Stimulated activated CD8-positive, alpha-beta memory T cell treated with anti-CD3 and anti-CD28 coated beads, Interleukin-7, amount 100 ng/mL, for 1 hour (primary cell): ENCODE results near the gene NPAS4.
A peak's percentile ranks its signal among the peaks of the same experiment; 100 is the strongest.
"Not testable (repeated sequence)": the region's sequence is repeated elsewhere in the genome, so short reads cannot be mapped to it uniquely, and the experiment has no call there.

Source experiments
- DNase-seq, 2 donors: peaks; one replicate each; pipeline ENCODE4 v3.0.0-alpha.2; 2020; ENCODE audit warnings: low read depth in 2 of 2

Gene NPAS4

DNA sequence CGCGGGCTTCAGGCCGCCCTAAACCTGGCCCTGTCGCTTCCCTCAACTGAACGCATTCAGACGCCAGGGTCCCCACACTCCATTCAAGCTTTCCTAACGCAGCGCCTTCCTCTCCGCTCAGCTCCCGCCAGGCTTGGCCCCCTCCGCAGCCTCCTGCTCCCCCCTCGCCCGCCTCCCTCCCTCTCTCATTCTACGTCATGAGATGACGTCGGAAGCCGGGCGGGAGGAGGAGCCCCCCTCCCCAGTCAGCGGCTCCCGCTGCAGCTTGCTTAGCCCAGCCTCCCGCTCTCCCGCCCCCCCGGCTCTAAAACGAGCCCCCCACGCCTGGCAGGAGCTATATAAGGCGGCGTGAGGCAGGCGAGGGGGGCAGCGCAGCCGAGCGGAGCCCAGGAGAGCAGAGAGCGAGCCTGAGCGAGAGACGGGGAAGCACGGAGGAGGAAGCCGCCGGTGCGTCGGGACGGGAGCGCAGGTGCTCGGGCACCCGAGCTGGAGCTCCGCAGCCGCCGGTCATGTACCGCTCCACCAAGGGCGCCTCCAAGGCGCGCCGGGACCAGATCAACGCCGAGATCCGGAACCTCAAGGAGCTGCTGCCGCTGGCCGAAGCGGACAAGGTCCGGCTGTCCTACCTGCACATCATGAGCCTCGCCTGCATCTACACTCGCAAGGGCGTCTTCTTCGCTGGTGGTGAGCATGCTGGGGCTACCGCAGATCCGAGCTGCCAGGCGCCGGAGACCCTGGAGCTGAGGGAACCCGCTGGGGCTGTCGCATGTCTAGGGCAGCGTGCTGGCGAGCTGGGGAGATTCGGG lies at the start of gene NPAS4:
Gene NPAS4 (plus strand): TSS at position 365 of the 806 bp plus-strand sequence. CDS start 145 bp downstream, at position 510.
- no peak for DNase-seq

DNA sequence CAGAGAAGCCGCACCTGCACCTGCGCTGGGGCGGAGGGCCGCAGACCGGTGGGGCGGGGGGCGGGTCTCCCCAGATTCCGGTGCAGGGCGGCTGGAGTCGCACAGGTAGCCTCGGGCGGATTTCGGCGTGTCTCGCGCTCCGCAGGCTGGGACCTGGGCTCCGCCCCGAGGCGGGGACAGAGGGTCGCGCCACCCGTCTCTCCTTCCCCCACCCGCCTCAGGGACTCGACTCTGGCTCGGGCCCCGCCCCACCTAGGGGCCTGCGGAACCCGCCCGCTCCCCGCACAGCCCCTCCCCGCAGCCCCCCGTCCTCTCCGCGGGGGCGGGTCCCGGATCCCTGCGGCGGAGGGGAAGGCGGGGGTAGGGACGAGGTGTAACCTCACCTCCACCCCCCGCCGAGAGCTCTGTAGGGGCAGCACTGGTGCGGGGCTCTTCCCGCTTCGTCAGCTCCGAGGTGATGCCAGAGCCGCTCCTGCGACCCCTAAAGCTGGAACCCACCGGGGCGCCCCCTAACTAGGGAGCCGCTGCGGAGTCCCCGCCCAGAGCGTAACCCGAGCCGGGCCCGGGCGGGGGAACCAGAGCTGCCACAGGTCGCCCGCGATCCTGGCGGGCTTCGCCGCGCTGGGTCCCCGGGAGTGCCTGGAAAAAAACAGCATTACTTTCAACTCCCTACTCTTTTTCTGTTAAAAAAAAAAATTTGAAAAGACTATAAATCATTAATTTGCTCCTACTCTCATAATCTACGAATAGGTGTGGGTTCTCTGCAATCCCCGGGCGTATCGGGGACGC lies 49.0 kb upstream of the NPAS4 start, which contains the start of gene SLC29A2:
Gene SLC29A2 (minus strand): TSS at position 134 of the 789 bp plus-strand sequence. CDS start 169 bp downstream, outside the sequence.
- peak; percentile 44 for DNase-seq

DNA sequence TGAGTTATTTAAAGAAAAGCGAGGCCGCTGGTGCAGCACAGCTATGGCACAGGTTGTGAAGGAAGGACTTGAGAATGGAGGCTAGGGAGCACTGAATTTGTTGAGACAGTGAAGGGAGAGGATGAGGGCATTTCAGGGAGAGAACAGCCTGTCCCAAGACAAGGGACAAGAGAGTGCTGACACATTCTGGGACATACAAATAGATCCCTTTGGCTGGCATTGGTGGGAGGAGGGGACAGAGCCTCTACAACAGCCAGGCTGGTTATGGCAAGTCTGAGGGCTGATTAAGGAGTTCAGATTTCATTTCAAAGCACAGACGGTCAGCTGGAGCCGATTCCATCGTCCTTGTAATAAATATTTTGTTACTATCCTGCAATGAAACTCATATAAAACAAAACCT lies 47.6 kb upstream of the NPAS4 start:
- DNase-seq, result no peak

DNA sequence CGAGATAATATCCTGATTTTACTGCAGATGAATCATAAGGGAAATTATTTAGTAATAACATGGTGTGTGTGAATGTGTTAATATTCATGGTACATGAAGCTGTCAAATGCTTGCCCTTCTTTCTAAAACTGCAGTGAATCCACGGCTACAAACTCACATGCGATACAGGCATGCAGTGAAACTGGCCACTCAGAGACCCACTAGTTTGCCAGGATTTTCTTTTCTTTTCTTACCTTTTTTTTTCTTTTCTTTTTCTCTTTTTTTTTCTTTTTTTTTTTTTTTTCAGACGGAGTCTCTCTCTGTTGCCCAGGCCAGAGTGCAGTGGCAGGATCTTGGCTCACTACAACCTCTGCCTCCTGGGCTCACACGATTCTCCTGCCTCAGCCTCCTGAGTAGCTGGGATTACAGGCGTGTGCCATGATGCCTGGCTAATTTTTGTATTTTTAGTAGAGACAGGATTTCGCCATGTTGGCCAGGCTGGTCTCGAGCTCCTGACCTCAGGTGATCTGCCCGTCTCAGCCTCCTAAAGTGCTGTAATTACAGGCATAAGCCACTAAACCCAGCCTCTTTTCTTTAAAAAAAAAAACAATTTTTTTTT lies 47.0 kb upstream of the NPAS4 start:
- not testable (repeated sequence) for DNase-seq

DNA sequence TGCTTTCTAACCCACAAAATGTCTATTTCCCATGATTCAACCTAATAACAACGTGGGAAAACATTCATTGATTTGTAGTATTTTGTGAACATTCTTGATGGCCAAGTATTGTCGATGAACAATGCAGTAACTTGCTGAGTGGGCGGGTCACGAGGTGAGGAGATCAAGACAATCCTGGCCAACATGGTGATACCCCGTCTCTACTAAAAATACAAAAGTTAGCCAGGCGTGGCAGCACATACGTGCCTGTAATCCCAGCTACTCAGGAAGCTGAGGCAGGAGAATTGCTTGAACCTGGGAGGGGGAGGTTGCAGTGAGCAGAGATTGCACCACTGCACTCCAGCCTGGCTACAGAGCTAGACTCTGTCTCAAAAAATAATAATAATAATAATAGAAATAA lies 40.6 kb upstream of the NPAS4 start:
- DNase-seq, result not testable (repeated sequence)

DNA sequence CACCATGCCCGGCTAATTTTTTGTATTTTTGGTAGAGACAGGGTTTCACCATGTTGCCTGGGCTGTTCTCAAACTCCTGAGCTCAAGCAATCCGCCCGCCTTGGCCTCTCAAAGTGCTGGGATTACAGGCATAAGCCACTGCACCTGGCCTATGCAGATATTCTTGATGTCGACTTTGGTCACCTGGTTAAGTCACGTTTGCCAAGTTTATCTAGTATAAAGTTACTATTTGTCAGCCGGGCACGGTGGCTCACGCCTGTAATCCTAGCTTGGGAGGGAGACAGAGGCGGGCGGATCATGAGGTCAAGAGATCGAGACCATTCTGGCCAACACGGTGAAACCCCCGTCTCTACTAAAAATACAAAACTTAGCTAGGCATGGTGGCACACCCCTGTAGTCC lies 36.5 kb upstream of the NPAS4 start:
- not testable (repeated sequence) for DNase-seq

DNA sequence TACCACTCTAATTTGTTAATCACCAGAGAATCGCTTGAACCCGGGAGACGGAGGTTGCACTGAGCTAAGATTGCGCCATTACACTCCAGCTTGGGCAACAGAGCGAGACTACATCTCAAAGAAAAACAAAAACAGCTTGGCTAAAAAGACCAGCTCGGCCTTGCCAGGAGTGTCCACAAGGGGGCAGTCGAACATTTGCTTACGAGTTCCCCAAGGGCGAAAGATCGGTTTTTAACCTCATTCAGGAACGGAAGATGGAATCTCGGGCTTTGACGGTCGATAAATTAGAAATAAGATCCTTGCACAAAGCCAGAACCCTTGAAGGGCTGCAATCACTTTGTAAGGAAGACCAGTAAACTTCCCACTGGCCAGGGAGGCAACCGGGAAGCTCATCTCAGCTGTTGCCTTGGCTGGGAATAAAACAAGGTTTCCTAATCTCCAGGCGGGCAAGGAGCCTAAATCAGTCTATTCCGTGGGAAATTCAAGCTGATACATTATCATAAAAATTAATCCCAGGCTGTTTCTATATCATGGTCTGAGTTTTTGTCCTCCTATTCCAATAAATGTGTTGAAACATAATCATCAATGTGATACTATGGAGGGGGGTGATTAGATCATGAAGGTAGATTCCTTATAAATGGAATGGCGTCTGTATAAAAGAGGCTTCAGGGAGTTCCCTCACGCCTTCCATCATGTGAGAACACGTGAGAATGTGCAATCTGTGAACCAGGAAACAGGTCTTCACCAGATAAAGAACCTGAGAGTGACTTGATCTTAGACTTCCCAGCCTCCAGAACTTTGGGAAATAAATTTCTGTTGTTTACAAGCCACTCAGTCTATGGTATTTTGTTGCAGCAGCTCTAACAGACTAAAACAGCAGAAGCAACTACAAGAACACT lies 34.4 kb upstream of the NPAS4 start:
- peak; percentile 65 to 74 for DNase-seq

DNA sequence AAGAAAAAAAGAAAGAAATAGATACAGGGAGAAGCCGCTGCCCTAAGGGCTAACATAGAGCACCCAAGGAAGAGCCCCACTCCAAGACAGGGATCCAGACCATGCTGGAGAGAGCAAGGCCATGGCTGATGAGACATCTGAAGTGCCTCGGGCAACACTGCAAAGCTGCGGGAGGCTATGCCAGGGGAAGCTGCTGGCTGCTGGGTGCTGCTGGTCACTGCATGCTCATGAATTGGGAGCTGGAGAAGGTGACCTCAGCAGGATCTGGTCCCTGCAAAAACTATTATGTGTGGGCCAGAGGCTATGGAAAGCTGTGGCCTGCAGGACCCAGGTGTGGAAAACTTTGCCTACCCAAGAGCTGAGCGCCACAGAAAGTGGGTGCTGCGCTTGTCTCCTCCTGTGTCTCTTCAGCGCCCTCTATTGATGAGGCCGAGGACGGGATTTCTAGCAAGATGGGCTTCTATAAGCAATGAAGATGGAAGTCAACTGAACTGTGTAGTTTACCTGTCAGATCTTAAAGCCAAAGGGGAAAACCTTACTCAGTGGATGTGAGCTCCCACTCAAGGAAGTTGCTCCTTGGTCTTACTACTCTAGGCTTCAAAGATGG lies 32.0 kb upstream of the NPAS4 start:
- DNase-seq, result peak; percentile 22 to 42

DNA sequence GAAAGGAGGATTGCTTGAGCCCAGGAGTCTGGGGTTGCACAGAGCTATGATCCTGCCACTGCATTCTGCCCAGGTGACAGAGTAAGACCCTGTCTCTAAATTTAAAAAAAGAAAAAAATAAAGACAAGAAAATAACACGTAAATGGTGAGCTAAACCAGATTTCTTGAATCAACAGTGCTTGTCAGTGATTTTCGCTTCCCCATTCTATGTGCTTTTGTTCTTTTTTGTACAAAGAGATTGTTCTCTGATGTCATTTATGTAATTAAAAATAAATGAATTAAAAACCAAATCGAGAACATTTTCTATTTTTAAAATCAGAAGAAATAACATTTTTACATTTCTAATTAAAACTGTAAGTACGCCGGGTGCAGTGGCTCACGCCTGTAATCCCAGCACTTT lies 29.5 kb upstream of the NPAS4 start:
- DNase-seq, result no peak

DNA sequence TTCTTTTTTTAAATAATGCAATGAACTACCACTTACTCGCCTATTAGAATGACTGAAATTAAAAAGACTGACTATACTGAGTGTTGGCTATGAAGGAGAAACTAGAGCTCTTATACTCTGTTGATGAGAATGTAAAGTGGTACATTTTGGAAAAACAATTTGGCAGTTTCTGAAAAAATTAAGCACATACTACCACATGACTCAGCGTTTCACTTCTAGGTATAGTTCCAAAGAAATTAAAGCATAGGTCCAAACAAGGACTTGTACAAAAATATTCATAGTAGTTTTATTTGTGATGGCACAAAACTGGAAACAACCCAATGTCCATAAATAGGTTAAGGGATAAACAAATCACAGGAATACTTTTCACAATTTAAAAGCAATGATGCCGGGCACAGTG lies 26.9 kb upstream of the NPAS4 start:
- no peak for DNase-seq

DNA sequence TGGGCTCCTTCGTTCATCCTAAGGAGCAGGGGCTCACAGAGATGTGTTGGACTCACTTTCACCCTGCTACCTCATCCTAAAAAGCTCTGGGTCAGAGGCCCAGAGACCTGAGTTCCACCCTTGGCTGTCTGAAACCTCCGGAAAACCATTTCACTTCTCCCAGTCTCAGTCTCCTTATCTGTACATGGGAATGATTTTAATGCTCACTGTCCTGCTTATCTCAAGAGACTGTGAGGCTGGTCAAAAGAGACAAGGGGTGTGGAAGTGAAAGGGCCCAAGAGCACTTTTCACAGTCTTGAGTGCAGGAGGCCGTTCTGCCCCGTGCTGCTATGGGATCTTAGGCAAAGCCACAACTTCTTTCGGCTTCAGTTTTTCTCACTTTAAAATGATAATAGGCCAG lies 13.2 kb upstream of the NPAS4 start:
- DNase-seq, result no peak

DNA sequence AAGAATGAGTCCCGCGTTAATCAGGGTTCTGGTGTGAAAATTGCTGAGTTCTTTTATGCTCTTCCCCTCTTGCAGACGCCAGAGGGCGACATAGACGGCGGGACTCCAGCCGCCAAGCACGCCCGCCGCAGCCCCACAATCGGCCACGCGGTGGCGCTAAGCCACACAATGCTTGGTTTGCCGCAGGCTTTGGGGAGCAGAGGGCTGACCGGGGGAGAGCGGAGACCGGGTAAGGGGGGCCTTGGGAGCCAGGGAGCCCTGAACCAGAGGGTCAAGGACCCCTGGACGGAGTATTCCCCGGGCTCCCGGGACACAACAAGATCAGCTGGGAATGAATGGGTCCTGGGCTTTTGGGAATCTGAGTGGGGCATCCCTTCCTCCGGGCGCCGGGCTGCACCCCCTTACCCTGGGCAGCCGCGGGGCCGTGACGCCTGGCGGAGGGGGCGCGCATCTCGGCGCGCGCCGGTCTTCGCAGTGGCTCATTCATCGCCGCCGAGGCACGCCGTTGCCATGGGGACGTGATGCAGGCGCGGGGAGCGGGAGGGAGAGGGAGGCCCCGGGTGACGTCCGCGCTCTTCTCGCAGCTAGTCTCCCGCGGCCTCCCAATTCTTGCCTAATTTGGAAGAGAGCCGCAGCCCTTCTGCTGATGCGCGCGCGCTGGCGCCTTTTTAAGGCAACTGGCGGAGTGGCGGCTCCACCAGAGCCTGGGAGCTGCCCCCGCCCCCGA lies 12.2 kb upstream of the NPAS4 start:
- DNase-seq, result peak; percentile 86 to 87

DNA sequence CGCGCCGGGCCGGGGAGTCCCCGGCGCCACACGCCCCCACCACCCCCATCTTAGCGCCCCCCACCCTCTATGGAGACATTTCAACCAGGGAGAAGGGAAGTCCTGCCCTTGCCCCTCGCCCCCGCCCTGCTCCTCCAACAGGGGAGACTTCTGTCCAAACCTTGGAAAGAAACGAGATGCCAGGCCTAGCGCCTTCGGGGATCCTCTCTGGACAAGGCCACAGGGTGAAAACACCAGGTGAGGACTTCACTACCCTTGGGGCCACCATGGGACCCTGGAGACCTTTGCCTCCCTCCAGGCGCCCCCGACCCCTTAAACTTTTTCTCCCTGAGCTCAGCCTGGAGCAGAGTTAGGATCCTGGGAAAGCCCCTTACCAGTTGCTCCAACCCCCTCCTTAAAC lies 11.6 kb upstream of the NPAS4 start:
- DNase-seq, result no peak

DNA sequence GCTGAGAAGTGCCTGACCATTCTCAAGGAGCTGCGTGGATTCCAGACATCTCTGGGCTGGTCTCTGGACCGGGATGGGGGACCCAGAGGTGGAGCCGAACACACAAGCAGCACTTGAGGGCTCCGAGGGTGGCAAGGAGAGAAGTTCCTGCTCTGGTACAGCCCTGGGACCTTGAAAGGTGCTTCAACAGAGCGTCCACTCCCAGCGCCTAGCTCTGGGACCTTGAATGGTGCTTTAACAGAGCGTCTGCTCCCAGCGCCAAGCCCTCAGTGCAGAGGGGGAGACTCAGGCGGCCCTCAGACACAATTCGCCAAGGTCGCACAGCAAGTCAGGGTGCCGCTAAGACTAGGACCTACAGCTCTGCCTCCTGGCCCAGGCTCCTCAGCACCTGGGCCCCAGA lies 10.6 kb upstream of the NPAS4 start:
- DNase-seq, result no peak

DNA sequence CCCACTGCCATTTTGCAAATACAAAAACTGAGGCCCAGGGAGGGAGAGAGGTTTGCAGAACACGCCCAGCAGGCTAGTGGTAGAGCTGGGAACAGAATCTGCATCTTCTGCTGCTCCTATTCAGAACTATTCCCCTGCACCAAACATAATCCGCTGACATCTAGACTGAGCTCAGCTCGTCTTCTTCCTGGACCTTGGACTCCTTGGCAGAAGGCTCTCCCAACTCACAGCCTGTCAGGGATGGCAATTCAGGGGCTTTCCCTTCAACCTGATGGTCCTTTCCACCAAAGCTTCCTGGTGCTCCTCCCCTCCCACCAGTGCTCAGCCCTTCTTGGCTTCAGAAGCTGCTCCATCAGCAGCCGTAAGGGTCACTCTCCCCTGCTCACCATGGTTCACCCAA lies 9.5 kb upstream of the NPAS4 start:
- no peak for DNase-seq

DNA sequence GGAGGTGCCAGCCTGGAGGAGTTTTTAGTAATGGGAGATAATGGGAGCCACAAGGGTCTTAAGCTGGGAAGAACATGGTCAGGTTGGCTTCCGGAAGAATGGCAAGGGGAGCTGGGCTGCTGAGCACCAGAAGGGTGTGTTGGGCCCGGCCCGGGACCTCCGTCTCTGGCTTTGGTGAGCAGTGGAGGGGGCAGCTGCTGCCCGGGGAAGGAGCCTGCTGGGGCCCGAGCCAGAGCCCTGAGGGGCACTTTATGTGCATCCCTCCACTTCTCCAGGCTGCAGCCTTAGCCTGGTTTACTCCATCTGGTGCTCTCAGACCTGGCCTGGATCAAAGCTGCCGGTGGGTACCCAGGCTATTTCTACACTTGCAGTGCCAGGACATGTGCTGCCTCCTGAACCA lies 8.7 kb upstream of the NPAS4 start:
- DNase-seq, result no peak

DNA sequence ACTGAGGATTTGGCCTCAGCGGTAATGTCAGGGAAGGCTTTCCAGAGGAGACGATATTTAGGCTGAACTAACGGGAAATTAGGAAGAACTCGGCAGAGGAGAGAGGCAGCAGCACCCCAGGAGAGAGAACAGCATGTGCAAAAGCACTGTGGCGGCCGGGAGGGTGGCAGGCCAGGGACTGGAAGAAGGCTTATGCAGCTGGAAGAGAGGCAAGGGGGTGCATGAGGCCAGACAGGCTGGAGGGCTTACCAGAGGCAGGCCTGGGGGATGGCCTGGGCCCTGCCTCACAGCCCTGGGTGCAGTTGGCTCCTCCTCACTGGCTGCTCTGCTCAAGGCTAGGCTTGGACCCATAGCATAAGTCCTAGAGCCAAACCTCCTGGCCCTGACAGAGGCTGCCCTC lies 7.7 kb upstream of the NPAS4 start:
- DNase-seq, result no peak

DNA sequence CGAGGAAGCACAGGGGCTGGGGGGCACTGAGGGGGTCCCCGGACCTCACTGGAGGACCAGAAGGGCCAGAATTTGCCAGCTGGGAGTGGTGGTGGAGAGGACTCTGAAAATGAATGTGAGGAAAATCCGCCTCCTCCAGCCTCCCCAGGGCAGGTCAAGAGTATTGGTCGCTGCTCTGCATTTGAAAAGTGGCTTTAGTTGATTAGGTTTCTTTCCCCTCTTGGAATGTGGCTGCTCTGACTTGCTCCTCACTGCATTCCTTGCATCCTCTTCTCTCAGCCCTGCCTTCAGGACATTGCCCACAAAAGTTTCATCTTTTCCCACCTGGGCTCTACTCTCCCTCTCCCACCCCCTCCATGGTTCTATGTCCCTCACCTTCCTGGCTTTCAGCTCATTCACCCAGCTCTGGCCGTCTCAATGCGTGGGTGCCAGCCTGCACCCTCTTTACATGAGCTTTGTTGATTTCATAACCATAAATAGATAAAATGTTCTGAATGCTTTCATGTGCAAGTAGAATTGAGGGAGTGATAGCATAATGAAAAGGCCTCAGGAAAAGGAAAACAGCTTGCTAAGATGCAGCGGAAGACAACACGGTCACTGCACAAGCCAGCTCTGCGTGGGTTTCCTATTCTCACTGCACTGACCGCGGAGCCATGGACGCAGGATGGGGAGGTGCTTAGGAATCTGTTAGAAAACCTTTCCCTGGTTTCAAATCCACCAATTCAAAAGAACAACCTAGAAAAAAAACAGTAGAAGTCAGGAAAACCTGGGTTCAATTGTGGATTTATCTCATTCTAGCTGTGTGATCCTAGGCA lies 6.5 kb upstream of the NPAS4 start:
- no peak for DNase-seq

DNA sequence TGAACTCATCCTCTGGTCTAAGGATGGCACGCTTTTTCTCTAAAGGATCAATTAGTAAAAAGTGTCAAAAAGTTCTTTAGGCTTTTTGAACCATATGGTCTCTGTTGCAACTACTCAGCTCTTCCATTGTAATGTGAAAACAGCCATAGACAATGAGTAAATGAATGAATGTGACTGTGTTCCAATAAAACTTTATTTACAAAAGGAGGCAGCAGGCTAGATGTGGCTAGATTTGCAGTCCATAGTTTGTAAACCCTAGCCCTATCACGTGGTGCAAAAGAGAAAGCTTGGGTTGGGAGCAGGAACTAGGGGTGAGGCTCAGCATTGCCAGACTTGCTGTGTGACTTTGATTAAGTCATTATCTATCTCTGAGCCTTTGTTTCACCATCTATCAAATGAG lies 5.4 kb upstream of the NPAS4 start:
- DNase-seq, result no peak

DNA sequence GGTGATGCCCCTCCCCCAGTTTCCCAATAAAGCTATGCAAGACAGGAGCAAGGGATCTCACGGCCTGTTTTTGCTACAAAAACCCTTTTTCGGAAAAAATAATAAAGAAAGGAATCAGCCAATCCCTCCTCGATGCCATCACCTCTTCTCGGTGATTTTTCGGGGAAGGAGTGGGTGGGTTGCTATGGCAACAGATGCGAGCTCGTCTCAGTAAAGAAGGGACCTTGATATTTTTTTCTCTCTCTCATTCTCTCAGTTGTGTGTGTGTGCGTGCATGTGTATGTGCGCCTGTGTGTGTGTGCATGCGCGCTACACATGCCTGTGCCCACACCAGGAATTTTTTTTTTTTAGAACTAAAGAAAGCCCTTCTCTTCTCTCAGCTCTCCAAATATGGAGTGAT lies 3.8 kb upstream of the NPAS4 start:
- no peak for DNase-seq
